LNCAP (cell line): ENCODE measurements around the gene LCN12.

Source experiments
- TF ChIP-seq, protein P1 (sequence below): fragments of 450-650 bp; IDR thresholded peaks from 2 replicates; pipeline ENCODE4 v1.5.1; 2017; ENCODE audit warnings: mild to moderate bottlenecking

The LCN12 gene

GRCh38 chr9:137001857-137002645 lies 50.0 kb downstream of the LCN12 start:
- TF ChIP-seq, protein P1, sequence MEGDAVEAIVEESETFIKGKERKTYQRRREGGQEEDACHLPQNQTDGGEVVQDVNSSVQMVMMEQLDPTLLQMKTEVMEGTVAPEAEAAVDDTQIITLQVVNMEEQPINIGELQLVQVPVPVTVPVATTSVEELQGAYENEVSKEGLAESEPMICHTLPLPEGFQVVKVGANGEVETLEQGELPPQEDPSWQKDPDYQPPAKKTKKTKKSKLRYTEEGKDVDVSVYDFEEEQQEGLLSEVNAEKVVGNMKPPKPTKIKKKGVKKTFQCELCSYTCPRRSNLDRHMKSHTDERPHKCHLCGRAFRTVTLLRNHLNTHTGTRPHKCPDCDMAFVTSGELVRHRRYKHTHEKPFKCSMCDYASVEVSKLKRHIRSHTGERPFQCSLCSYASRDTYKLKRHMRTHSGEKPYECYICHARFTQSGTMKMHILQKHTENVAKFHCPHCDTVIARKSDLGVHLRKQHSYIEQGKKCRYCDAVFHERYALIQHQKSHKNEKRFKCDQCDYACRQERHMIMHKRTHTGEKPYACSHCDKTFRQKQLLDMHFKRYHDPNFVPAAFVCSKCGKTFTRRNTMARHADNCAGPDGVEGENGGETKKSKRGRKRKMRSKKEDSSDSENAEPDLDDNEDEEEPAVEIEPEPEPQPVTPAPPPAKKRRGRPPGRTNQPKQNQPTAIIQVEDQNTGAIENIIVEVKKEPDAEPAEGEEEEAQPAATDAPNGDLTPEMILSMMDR = no peak

DNA sequence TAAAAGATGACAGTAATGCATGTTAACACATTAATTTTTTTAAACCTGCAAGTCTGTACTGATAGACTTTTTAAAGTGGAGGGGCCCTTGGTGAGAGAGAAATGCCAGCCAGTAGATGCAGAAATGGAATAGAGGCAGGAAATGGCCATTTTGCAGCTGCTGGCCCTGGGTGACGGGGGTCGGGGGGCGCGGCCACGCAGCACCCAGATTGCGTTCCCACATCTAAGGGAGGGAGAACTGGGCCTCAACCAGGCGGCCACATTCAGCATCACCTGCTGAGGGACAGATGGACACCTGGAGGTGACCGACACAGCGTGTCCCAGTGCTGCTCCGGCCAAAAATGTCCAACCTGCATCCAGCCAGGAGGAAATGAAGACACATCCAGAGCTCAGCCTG lies 50.6 kb downstream of the LCN12 start:
- TF ChIP-seq, protein P1 = no peak

- TF ChIP-seq, protein P1 = peak; percentile 56
Measured at GRCh38 chr9:137004285-137004684, 52.2 kb downstream of the LCN12 start.
